GM18907 (cell line): ENCODE results near the gene LGALS9C.
"Not testable (repeated sequence)": the region's sequence is repeated elsewhere in the genome, so short reads cannot be mapped to it uniquely, and the experiment has no call there.

Experiments used
- ATAC-seq: cut with Tn5 transposase; IDR thresholded peaks from one replicate; pipeline ENCODE4 v1.9.1; 2021; ENCODE audit warnings: mild to moderate bottlenecking, moderate library complexity; ENCODE audit not compliant: unreplicated experiment

LGALS9C gene

DNA sequence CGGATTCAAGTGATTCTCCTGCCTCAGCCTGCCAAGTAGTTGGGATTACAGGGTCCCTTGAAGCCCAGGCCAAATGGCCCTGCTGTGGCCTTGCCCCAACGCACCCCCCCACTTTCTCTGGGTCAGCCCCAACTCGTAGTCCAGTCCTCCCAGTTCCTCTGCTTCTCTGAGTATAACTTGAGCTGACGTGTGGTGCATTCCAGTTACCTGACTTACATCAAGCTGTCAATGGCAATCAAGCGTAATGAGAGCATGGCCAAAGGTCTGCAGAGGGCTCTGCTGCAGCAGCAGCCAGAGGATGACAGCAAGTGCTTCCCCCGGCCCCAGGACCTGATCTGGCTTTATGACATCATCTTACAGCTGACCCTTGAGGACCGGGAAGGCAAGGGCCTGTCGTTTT is 50.8 kb downstream of the LGALS9C start:
- not testable (repeated sequence) for ATAC-seq

DNA sequence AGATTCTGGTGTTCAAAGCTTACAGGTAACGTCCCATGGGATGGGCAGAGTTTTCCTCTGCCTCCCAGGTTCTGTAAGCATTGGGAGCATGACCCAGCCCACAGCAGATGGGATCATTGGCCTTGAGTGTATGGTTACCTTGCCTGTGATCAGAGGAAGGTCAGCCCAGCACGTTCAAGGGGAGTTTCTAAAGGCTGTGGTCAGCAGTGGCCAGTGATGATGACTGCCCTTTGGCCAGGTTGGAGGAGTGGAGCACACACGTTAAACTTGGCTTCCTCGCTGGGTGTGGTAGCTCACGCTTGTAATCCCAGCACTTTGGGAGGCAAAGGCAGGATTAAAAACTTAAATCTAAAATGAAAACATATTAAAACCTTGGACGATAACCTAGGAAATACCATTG is 51.8 kb downstream of the LGALS9C start:
- not testable (repeated sequence) for ATAC-seq

DNA sequence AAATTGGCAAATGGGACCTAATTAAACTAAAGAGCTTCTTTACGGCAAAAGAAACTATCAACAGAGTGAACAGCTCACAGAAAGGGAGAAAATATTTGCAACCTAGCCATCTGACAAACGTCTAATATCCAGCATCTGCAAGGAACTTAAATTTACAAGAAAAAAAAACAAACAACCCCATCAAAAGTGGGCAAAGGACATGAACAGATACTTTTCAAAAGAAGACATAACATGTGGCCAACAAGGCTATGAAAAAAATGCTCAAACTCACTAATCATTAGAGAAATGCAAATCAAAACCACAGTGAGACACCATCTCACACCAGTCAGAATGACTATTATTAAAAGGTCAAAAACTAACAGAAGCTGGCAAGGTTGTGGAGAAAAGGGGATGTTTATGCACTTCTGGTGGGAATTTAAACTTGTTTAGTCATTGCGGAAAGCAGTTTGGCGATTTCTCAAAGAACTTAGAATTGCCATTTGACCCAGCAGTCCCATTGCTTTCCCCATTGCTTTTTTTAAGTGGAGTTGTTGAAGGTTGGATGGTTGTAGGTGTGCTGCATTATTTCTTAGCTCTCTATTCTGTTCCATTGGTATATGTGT is 52.4 kb downstream of the LGALS9C start:
- not testable (repeated sequence) for ATAC-seq

DNA sequence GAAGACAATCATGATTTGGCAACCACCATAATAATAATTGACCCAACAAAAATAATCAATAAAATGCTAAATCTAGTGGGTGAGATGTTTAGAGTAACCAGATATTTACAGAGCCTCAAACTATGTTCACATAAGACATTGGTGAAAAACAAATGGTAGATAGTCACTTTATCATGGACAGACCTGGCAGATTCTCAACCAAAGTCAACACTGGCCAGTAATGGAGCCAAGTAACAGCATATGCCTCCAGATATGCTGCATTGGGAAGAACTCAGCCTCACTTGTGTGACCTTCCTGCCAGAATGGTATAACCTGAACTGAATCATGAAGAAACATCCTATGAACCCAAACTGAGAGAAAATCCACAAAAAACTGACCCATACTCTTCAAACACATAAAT is 53.8 kb downstream of the LGALS9C start:
- ATAC-seq: not testable (repeated sequence)

DNA sequence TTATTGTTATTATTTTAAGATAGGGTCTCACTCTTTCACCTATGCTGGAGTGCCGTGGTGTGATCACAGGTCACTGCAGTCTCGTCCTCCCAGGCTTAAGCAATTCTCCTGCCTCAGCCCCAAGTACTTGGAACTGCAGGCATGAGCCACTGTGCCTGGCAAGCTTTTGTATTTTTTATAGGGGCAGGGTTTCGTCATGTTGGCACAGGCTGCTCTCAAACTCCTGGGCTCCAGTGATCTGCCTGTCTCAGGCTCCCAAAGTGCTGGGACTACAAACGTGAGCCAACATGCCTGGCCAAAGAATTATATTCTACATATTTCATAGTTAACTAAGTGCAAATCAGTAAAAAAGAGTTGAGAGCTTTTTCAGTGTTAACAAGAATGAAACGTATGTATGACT is 65.6 kb downstream of the LGALS9C start:
- ATAC-seq: not testable (repeated sequence)

DNA sequence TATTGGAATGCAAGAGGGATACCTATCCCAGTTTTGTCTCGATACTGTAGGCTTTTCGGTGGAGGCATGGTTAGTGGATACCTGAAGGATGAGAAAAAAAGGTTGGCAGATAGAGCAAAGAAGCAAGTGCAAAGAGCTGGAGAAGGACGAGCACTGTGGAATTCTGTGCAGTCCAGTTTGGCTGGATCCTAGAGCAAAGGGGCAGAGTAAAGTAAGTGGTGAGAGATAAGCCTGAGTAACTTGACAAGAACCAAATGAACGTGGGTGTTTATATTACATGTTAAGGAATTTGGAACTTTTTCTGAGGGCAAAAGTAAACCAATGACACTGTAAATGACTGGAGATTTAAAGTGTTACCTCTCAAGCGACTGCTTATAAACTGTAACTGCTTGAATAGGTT is 66.3 kb downstream of the LGALS9C start:
- not testable (repeated sequence) for ATAC-seq
